Measurements from ENCODE around the gene PRR18.

PRR18 gene

DNA sequence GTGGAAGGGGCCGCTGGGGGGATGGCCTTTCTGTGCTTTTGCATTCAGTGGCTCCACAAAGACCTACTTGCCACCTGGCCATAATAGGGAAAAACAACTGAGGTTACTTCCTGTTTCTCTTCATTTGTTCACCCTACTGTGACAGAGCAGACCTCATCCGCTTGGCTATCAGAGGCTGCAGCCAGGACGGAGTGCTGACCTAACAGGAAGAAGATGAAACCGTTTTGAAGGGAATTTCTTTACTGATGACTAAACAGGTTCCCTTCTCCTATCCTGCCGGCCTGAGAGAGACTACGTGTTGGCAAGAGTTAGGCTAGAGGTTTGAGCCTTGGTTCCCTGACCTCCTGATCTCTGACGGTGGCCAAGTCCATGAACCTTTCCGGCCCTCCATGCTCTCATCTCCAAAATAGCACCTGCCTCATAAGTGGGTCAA lies 21.3 kb downstream of the PRR18 start:
- no peak overlapping the region for H3K27ac ChIP-seq
- TF ChIP-seq ZFX (IDR thresholded peaks at IDR 0.05): no peak
- TF ChIP-seq, protein P1, sequence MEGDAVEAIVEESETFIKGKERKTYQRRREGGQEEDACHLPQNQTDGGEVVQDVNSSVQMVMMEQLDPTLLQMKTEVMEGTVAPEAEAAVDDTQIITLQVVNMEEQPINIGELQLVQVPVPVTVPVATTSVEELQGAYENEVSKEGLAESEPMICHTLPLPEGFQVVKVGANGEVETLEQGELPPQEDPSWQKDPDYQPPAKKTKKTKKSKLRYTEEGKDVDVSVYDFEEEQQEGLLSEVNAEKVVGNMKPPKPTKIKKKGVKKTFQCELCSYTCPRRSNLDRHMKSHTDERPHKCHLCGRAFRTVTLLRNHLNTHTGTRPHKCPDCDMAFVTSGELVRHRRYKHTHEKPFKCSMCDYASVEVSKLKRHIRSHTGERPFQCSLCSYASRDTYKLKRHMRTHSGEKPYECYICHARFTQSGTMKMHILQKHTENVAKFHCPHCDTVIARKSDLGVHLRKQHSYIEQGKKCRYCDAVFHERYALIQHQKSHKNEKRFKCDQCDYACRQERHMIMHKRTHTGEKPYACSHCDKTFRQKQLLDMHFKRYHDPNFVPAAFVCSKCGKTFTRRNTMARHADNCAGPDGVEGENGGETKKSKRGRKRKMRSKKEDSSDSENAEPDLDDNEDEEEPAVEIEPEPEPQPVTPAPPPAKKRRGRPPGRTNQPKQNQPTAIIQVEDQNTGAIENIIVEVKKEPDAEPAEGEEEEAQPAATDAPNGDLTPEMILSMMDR (conservative IDR thresholded peaks at IDR 0.05): no peak

DNA sequence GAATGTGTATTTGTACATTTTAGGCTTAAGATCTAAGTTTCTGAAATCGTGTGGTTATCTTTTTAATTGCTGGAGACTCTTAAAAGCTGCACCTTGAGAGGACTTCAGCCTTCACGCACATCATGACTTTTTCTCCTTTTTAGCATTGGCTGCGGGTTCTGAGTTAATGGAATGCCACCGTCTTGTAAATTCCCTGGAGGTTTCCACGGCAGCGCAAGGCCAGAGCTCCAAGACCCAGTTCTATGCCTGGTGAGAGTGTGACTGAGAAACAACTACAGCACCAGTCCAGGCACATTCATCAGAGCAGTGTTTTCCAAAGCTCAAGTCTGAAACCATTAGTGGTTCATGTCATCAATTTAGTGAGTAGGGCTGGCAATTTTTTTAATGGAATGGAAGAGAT lies 23.0 kb downstream of the PRR18 start:
- TF ChIP-seq, protein P1 (conservative IDR thresholded peaks at IDR 0.05): no peak
- TF ChIP-seq ZFX (IDR thresholded peaks at IDR 0.05): no peak

DNA sequence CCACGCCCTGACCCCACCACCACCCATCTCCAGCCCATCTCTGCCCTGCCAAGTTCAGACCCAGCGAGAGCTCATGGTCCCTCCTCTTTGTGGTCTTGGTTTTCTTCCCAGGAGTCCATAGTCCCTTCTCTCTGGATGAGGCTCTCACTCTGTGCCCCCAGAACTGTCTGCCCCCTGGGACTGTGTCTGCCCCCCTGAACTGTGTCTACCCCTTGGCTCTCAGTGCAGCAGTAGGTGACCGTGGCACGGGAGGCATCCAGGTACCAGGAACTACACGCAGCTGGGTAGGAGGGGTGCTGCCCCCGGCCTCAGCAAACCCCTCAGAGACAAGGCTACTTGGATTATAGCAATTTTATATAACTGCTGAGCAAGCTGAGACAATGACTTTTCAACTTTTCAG lies 23.6 kb downstream of the PRR18 start:
- TF ChIP-seq, protein P1 (conservative IDR thresholded peaks at IDR 0.05): no peak
- no peak for TF ChIP-seq ZFX (IDR thresholded peaks at IDR 0.05)
- no peak overlapping the region for H3K27ac ChIP-seq

More for the DNA sequence above, 23.0 kb downstream of the PRR18 start:
- no peak overlapping the region for H3K27ac ChIP-seq

DNA sequence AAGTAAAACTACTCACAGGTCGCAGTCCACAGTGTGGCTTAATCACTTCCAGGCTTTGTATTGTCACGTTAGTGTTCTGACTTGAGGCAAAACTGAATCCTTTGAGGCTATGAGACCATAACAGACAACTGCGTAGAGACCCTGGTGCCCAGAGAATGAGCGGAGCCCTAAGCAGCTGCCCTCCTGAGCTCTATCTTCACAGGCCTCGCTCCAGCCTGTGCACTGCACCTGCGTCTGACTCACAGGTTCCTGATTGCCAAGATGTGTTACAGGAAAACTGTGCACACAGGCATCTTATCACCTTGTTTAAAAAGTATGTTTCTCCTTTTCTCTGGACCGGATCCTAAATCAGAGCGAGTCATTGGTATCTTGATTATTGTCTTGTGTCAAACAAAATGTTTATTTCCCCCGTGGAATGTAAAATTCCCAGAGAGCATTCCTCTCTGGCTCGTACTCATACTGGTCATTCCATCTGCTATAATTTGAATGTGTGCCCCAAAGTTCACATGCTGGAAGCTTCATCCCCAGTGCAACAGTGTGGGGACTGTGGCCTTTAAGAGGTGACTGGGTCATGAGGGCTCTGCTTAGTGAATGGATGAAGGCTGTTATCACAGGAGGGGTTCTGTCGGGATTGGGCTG lies 25.7 kb downstream of the PRR18 start:
- H3K27ac ChIP-seq: no peak overlapping the region
- TF ChIP-seq, protein P1 (conservative IDR thresholded peaks at IDR 0.05): no peak
- no peak for TF ChIP-seq ZFX (IDR thresholded peaks at IDR 0.05)

DNA sequence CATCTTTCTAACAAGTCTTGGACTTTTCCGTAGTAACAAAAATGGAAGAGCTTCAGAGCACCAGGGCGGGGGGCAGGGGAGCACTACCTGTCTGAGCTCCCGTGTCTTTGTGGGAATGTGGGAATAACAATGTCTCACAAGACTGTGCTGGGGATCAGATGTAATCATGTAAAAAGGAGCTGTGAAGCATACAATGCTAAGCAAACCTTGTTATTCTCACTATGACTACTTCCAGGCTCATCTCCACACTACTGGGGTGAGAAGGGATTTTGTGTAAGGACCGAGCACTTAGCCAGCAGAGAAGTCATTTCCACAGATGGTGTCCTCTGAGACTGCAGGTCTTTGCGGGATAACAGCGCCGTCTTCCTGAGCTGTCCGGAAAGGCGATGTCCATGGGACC lies 27.1 kb downstream of the PRR18 start:
- TF ChIP-seq, protein P1 (conservative IDR thresholded peaks at IDR 0.05): no peak
- TF ChIP-seq ZFX (IDR thresholded peaks at IDR 0.05): no peak
- H3K27ac ChIP-seq: no peak overlapping the region

DNA sequence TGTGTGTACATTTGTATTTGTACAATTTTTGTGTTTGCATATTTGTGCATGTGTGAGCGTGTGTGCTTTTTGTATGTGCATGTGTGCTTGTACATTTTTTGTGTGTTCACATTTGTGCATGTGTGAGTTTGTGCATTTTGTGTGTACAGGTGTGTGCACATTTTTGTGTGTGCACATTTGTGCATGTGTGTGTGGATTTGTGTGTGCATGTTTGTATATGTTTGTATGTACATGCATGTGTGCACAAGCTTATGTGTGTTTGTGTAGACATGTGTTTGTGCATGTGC lies 28.9 kb downstream of the PRR18 start:
- no peak overlapping the region for H3K27ac ChIP-seq
- TF ChIP-seq, protein P1 (conservative IDR thresholded peaks at IDR 0.05): no peak
- TF ChIP-seq ZFX (IDR thresholded peaks at IDR 0.05): no peak

DNA sequence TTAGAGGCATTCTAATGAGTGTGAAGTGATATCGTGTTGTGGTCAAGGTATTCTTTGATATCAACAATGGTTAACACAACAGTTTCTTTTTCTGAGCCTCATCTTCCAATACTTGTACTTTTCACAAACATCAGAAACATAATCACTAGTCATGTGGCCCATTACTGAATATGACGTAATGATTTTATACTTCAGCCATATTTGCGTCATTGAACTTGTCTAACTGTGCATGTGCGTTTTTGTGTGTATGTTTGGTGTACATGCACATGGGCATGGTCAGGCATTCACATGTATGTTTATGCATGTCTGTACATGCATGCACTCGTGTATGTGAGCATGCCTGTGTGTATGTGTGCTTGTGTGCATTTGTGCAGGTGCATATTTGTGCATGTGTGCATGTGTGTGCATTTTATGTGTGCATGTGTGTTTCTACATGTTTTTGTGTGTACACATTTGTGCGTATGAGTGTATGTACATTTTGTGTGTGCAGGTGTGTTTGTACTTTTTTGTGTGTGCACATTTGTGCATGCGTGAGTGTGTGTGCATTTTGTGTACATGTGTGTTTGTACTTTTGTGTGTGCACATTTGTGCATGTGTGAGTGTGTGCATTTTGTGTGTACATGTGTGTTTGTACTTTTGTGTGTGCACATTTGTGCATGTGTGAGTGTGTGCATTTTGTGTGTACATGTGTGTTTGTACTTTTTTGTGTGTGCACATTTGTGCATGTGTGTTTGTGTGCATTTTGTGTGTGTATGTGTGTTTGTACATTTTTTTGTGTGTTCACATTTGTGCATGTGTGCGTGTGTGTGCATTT lies 29.4 kb downstream of the PRR18 start:
- TF ChIP-seq, protein P1 (conservative IDR thresholded peaks at IDR 0.05): no peak
- TF ChIP-seq ZFX (IDR thresholded peaks at IDR 0.05): no peak
- no peak overlapping the region for H3K27ac ChIP-seq

Data from C4-2B (cell line).